ENCODE measurements around the gene BDKRB2. TPM values are rescaled to one million over a fixed set of nuclear protein-coding genes. Genes with fewer than 3 reads are reported as not detected.

BDKRB2 gene
- total and polyA plus RNA-seq, 4 experiments from 2014 or later, result not detected

DNA sequence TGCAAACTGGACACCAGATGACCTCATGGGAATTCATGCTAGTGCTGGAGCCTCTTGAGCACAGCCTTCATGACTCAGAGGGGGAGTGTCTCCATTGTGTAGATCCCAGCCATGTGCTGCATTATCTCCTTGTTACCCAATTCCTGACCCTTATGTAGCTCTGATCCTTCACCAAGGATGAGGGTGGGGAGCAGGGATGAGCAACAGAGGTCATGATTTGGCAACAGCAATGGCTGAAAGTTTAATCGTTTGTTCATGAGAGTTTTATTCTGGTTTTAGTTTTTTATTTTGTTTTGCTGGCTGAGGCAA, 41.9 kb downstream of the BDKRB2 start:
- Histone ChIP-seq H3K9me3 (ENCODE audit: control insufficient read depth in 1 of 2, low read length in 2 of 2) (no peaks in the 10 kb centered on the region), H3K4me3 (ENCODE audit: low read length in 2 of 2) (no peak overlapping the region), H3K27me3 (ENCODE audit: insufficient read depth, low read length) (no peaks in the 10 kb centered on the region), H3K27ac (ENCODE audit: low read depth, low read length) (no peak overlapping the region), H3K4me1 (ENCODE audit: insufficient read depth, low read length) (no peaks in the 10 kb centered on the region), H3K36me3 (ENCODE audit: insufficient read depth, low read length) (no peaks in the 10 kb centered on the region)
- Mint-ChIP-seq H3K27me3 (peaks cover 11 to 18% of the 10 kb centered on the region in 2 donors), H3K4me3 (no peak overlapping the region), H3K9me3 (peaks cover 0 to 2% (median 0%) of the 10 kb centered on the region in 8 donors), H3K36me3 (no peaks in the 10 kb centered on the region), H3K27ac (no peak overlapping the region), H3K4me1 (no peaks in the 10 kb centered on the region)
- intact Hi-C loops (cut with micrococcal nuclease), result no loop called here
- CTCF ChIA-PET (ENCODE audit: partially characterized antibody), result no interaction called here
- POLR2A ChIA-PET (ENCODE audit: partially characterized antibody), result no interaction called here
- DNase-seq, result no peak

DNA sequence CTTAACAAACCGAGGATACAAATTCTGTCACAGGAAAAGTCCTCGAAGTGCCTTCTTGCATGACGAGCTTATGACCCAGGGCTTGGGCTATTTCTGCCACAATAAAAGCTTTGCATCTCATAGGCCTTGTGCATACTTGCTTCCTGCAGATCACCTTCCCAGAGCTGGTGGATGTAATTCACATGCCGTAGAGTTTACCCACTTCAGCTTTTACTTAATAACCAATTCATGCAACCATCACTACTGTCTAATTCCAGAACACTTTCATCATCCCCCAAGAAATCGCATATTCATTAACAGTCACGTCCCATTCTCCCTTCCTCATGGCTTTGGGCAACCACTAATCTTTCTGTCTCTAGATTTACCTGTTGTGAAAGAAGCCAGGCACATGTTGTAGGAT, 42.4 kb downstream of the BDKRB2 start:
- POLR2A ChIA-PET (ENCODE audit: partially characterized antibody), result no interaction called here
- Histone ChIP-seq H3K4me3 (ENCODE audit: low read length in 2 of 2) (no peak overlapping the region), H3K27ac (ENCODE audit: low read depth, low read length) (no peak overlapping the region), H3K4me1 (ENCODE audit: insufficient read depth, low read length) (no peaks in the 10 kb centered on the region), H3K36me3 (ENCODE audit: insufficient read depth, low read length) (no peaks in the 10 kb centered on the region), H3K27me3 (ENCODE audit: insufficient read depth, low read length) (no peaks in the 10 kb centered on the region), H3K9me3 (ENCODE audit: control insufficient read depth in 1 of 2, low read length in 2 of 2) (no peaks in the 10 kb centered on the region)
- Mint-ChIP-seq H3K4me1 (no peaks in the 10 kb centered on the region), H3K27me3 (peaks cover 11 to 21% of the 10 kb centered on the region in 2 donors), H3K9me3 (peaks cover 0 to 2% (median 0%) of the 10 kb centered on the region in 8 donors), H3K36me3 (no peaks in the 10 kb centered on the region), H3K27ac (no peak overlapping the region), H3K4me3 (peak overlapping the region in 1 of 8 donors; percentile 20)
- CTCF ChIA-PET (ENCODE audit: partially characterized antibody), result no interaction called here
- intact Hi-C loops (cut with micrococcal nuclease), result no loop called here
- DNase-seq, result no peak

DNA sequence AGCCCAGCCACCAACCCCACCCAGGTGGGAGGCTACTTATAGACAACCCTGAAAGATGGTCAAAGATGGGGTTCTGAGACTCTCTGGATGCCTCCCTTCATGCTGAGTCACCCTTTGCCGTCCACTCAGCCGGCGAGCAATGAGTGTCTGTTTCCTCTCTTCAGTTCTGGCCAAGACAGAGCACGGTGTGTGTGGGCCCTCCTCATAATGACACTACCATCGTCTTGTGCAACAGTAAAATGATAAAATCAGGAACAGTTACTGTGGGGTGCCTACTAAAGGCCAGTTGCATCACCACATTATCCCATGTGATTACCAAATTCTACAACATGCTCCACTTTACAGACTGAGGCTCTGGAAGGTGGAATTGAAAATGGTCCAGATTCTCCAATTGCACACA, 44.4 kb downstream of the BDKRB2 start:
- Histone ChIP-seq H3K36me3 (ENCODE audit: insufficient read depth, low read length) (no peaks in the 10 kb centered on the region), H3K4me1 (ENCODE audit: insufficient read depth, low read length) (no peaks in the 10 kb centered on the region), H3K9me3 (ENCODE audit: control insufficient read depth in 1 of 2, low read length in 2 of 2) (no peaks in the 10 kb centered on the region), H3K27me3 (ENCODE audit: insufficient read depth, low read length) (peaks cover 3% of the 10 kb centered on the region), H3K4me3 (ENCODE audit: low read length in 2 of 2) (no peak overlapping the region), H3K27ac (ENCODE audit: low read depth, low read length) (no peak overlapping the region)
- Mint-ChIP-seq H3K9me3 (peaks cover 0 to 2% (median 0%) of the 10 kb centered on the region in 8 donors), H3K4me1 (no peaks in the 10 kb centered on the region), H3K4me3 (no peak overlapping the region), H3K36me3 (no peaks in the 10 kb centered on the region), H3K27me3 (peaks cover 20 to 32% of the 10 kb centered on the region in 2 donors), H3K27ac (no peak overlapping the region)
- POLR2A ChIA-PET (ENCODE audit: partially characterized antibody), result no interaction called here
- CTCF ChIA-PET (ENCODE audit: partially characterized antibody), result no interaction called here
- DNase-seq, result no peak
- intact Hi-C loops (cut with micrococcal nuclease), result no loop called here

DNA sequence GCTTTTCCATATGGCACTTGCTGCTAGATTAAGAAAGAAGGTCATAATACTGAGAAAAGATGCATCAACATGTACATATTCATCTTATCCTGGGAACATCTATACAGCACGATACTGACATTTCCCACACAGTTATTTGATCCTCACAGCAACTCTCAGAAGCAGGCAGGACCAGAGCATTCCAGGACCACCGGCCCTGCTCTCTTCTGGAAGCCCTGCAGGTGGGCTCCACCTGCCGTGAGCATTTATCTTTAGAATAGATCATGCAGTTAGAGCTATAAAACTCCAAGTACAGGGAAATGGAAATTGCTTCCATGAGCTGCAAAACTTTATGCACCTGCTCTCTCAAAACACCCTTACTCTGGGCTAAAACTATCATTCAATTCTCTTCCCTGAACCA, 45.8 kb downstream of the BDKRB2 start:
- Histone ChIP-seq H3K36me3 (ENCODE audit: insufficient read depth, low read length) (no peaks in the 10 kb centered on the region), H3K9me3 (ENCODE audit: control insufficient read depth in 1 of 2, low read length in 2 of 2) (no peaks in the 10 kb centered on the region), H3K27ac (ENCODE audit: low read depth, low read length) (no peak overlapping the region), H3K4me3 (ENCODE audit: low read length in 2 of 2) (no peak overlapping the region), H3K27me3 (ENCODE audit: insufficient read depth, low read length) (peaks cover 3% of the 10 kb centered on the region), H3K4me1 (ENCODE audit: insufficient read depth, low read length) (no peaks in the 10 kb centered on the region)
- CTCF ChIA-PET (ENCODE audit: partially characterized antibody), result no interaction called here
- Mint-ChIP-seq H3K27me3 (peaks cover 25 to 40% of the 10 kb centered on the region in 2 donors), H3K27ac (no peak overlapping the region), H3K36me3 (no peaks in the 10 kb centered on the region), H3K4me1 (no peaks in the 10 kb centered on the region), H3K4me3 (no peak overlapping the region), H3K9me3 (peaks cover 0 to 2% (median 0%) of the 10 kb centered on the region in 8 donors)
- intact Hi-C loops (cut with micrococcal nuclease), result no loop called here
- no peak for DNase-seq
- POLR2A ChIA-PET (ENCODE audit: partially characterized antibody), result no interaction called here

DNA sequence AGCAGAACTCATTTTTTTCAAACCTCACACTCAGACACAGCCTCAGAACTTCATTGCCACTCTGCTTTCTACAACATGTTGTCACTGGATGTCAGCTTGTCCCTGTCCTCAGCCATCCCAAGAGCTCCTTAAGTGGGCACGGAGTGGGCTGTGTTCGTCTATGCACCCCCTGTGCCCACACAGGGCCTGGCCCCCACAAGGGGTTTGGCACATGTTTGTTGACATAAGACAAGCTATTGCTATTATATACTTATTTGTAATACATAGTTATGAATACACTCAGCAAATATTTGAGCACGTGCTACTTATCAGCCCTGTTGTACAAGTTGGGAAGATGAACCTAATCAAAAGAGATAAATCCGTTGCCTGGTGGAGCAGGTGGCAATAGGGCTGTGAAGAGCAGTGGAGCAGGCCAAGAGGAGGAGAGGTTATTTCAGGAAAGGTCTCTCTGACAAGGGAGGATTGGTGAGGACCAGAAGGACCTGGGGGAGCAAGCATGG, 47.1 kb downstream of the BDKRB2 start:
- H3K27ac Mint-ChIP-seq, result peak overlapping the region in 1 of 7 donors; percentile 29
- no peak for DNase-seq
- ChIA-PET CTCF (ENCODE audit: partially characterized antibody) (no interaction called here), POLR2A (ENCODE audit: partially characterized antibody) (no interaction called here)
- Histone ChIP-seq H3K4me1 (ENCODE audit: insufficient read depth, low read length) (no peaks in the 10 kb centered on the region), H3K27ac (ENCODE audit: low read depth, low read length) (no peak overlapping the region), H3K36me3 (ENCODE audit: insufficient read depth, low read length) (no peaks in the 10 kb centered on the region), H3K4me3 (ENCODE audit: low read length in 2 of 2) (no peak overlapping the region), H3K9me3 (ENCODE audit: control insufficient read depth in 1 of 2, low read length in 2 of 2) (no peaks in the 10 kb centered on the region), H3K27me3 (ENCODE audit: insufficient read depth, low read length) (peaks cover 3% of the 10 kb centered on the region)
- intact Hi-C loops (cut with micrococcal nuclease), result no loop called here
- no peak overlapping the region for H3K4me3 Mint-ChIP-seq
- no peaks in the 10 kb centered on the region for H3K36me3 Mint-ChIP-seq
- H3K9me3 Mint-ChIP-seq, result peaks cover 0 to 2% (median 0%) of the 10 kb centered on the region in 8 donors
- H3K4me1 Mint-ChIP-seq, result no peaks in the 10 kb centered on the region
- peaks cover 21 to 42% of the 10 kb centered on the region in 2 donors for H3K27me3 Mint-ChIP-seq

DNA sequence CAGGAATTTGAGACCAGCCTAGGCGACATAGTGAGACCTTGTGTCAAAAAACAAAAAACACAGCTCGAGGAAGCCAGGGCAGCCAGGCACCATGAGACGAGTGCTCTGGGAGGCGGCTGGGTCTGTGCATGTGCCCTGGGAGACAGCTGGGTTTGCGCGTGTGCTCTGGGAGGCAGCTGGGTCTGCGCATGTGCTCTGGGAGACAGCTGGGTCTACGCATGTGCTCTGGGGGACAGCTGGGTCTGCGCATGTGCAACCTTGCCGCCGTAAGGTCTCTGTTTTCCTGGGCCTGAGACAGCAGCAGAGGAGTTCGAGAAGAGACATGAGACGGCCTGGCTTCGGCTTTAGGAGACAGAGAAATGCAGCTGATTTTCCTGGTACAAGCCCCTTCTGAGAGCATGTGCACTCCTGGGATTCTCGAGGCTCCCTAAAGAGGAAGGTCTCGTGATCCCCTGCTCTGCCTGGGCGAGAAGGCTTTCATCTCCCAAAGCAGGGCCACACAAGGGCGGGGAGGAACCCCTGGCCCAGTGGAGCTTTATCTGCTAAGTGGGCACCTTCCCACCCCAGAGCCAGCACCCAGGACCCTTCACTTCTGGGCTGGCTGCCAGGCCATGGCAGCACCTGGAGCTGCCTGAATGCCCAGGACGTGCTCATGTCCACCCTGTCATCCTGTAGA, 47.8 kb downstream of the BDKRB2 start:
- peaks cover 24 to 42% of the 10 kb centered on the region in 2 donors for H3K27me3 Mint-ChIP-seq
- peaks cover 3% of the 10 kb centered on the region for H3K27me3 ChIP-seq (ENCODE audit: insufficient read depth, low read length)
- no peak overlapping the region for H3K4me3 ChIP-seq (ENCODE audit: low read length in 2 of 2)
- no peak overlapping the region for H3K27ac ChIP-seq (ENCODE audit: low read depth, low read length)
- CTCF ChIA-PET (ENCODE audit: partially characterized antibody), result no interaction called here
- no peaks in the 10 kb centered on the region for H3K36me3 Mint-ChIP-seq
- intact Hi-C loops (cut with micrococcal nuclease), result no loop called here
- POLR2A ChIA-PET (ENCODE audit: partially characterized antibody), result no interaction called here
- H3K4me1 ChIP-seq (ENCODE audit: insufficient read depth, low read length), result no peaks in the 10 kb centered on the region
- H3K9me3 Mint-ChIP-seq, result peaks cover 0 to 2% (median 0%) of the 10 kb centered on the region in 8 donors
- H3K9me3 ChIP-seq (ENCODE audit: control insufficient read depth in 1 of 2, low read length in 2 of 2), result no peaks in the 10 kb centered on the region
- H3K4me1 Mint-ChIP-seq, result no peaks in the 10 kb centered on the region
- no peak overlapping the region for H3K27ac Mint-ChIP-seq
- DNase-seq, result no peak
- H3K36me3 ChIP-seq (ENCODE audit: insufficient read depth, low read length), result no peaks in the 10 kb centered on the region
- no peak overlapping the region for H3K4me3 Mint-ChIP-seq

DNA sequence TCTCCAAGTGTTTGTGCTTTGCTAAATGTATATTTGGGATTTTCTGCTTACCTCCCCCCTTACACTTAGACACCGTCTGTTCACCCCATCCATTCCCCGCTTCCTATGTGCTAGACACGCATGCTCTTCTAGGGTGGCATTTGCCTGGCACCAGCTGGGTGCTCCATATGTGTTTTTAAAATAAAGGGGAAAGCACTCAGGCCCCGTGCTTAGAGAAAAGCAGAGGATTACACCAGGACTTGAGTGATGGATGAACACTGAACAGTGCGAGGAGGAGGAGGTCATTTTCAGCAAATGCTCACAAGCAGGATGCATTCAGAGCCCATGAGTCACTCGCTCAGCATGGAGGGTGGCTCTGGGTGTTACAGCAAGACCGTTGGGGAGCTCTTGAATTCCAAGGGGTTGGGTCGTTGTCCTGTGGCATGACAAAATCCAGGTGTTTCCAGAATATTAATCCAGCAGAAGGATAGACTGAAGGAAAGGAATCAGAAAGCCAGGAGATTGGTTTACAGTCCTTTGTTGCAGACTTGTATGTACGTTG, 48.4 kb downstream of the BDKRB2 start:
- CTCF ChIA-PET (ENCODE audit: partially characterized antibody), result no interaction called here
- no peak overlapping the region for H3K4me3 ChIP-seq (ENCODE audit: low read length in 2 of 2)
- H3K36me3 ChIP-seq (ENCODE audit: insufficient read depth, low read length), result no peaks in the 10 kb centered on the region
- H3K27ac Mint-ChIP-seq, result no peak overlapping the region
- DNase-seq, result no peak
- POLR2A ChIA-PET (ENCODE audit: partially characterized antibody), result no interaction called here
- intact Hi-C loops (cut with micrococcal nuclease), result no loop called here
- H3K4me3 Mint-ChIP-seq, result no peak overlapping the region
- H3K9me3 Mint-ChIP-seq, result peaks cover 0 to 2% (median 0%) of the 10 kb centered on the region in 8 donors
- H3K4me1 ChIP-seq (ENCODE audit: insufficient read depth, low read length), result no peaks in the 10 kb centered on the region
- no peaks in the 10 kb centered on the region for H3K4me1 Mint-ChIP-seq
- H3K27ac ChIP-seq (ENCODE audit: low read depth, low read length), result no peak overlapping the region
- no peaks in the 10 kb centered on the region for H3K9me3 ChIP-seq (ENCODE audit: control insufficient read depth in 1 of 2, low read length in 2 of 2)
- H3K36me3 Mint-ChIP-seq, result no peaks in the 10 kb centered on the region
- peaks cover 26 to 42% of the 10 kb centered on the region in 2 donors for H3K27me3 Mint-ChIP-seq
- peaks cover 3% of the 10 kb centered on the region for H3K27me3 ChIP-seq (ENCODE audit: insufficient read depth, low read length)

Data from CD4-positive, alpha-beta memory T cell (primary cell).